WERI-Rb-1 (cell line): Measurements from ENCODE around the gene LMTK3.

ENCODE experiments used
- DNase-seq: peaks from one replicate; pipeline ENCODE4 v3.0.0-alpha.2; 2020
- H3K27ac ChIP-seq: fragments of 250-450 bp; sonication (Bioruptor Pico); 2 replicates; pipeline ENCODE4 v1.5.1; 2020; ENCODE audit warnings: mild to moderate bottlenecking, moderate library complexity
- H3K27me3 ChIP-seq: fragments of 250-450 bp; sonication (Bioruptor Pico); 2 replicates; pipeline ENCODE4 v1.5.1; 2021; ENCODE audit warnings: mild to moderate bottlenecking, low read depth, moderate library complexity; ENCODE audit not compliant: insufficient read depth, severe bottlenecking
- H3K36me3 ChIP-seq: fragments of 250-450 bp; sonication (Bioruptor Pico); 2 replicates; pipeline ENCODE4 v1.5.1; 2020; ENCODE audit warnings: mild to moderate bottlenecking, moderate library complexity
- H3K4me3 ChIP-seq: 2 replicates; pipeline ENCODE4 v1.5.1; 2011; ENCODE audit warnings: low read depth, mild to moderate bottlenecking, control low read depth, low read length
- H3K9me3 ChIP-seq: fragments of 250-450 bp; sonication (Bioruptor Pico); 2 replicates; pipeline ENCODE4 v1.5.1; 2021; ENCODE audit warnings: mild to moderate bottlenecking, moderate library complexity; ENCODE audit not compliant: severe bottlenecking
- TF ChIP-seq, protein P1 (sequence below): IDR thresholded peaks from 2 replicates; pipeline ENCODE4 v1.5.1; 2011; ENCODE audit warnings: low read depth, mild to moderate bottlenecking, control low read depth, inconsistent platforms, low read length

Gene LMTK3

GRCh38 chr19:48471836-48472235, 39.8 kb downstream of the LMTK3 start:
- Histone ChIP-seq H3K36me3 (peaks cover 66% of the 10 kb centered on the region), H3K9me3 (no peaks in the 10 kb centered on the region), H3K27ac (no peak overlapping the region), H3K4me3 (no peak overlapping the region), H3K27me3 (peaks cover 4% of the 10 kb centered on the region)
- DNase-seq = no peak
- TF ChIP-seq, protein P1, sequence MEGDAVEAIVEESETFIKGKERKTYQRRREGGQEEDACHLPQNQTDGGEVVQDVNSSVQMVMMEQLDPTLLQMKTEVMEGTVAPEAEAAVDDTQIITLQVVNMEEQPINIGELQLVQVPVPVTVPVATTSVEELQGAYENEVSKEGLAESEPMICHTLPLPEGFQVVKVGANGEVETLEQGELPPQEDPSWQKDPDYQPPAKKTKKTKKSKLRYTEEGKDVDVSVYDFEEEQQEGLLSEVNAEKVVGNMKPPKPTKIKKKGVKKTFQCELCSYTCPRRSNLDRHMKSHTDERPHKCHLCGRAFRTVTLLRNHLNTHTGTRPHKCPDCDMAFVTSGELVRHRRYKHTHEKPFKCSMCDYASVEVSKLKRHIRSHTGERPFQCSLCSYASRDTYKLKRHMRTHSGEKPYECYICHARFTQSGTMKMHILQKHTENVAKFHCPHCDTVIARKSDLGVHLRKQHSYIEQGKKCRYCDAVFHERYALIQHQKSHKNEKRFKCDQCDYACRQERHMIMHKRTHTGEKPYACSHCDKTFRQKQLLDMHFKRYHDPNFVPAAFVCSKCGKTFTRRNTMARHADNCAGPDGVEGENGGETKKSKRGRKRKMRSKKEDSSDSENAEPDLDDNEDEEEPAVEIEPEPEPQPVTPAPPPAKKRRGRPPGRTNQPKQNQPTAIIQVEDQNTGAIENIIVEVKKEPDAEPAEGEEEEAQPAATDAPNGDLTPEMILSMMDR = no peak

DNA sequence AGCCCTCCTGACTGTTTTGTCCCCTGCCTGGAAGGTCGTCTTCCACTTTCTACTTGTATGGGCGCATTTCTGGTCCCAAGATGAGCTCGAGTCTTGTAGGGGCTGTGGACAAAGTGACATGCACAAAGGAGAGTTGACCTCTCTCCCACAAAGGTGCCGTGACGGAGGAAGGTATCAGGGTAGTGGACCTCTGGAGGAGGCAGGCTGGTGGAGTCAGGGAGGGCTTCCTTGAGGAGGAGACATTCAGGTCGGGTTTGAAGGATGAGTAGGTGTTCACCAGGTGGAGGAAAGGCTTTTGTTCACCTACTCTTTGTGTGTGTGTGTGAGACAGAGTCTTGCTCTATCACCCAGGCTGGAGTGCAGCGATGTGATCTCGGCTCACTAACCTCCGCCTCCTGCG, 40.8 kb downstream of the LMTK3 start:
- Histone ChIP-seq H3K27ac (no peak overlapping the region), H3K9me3 (no peaks in the 10 kb centered on the region), H3K27me3 (peaks cover 12% of the 10 kb centered on the region), H3K4me3 (no peak overlapping the region), H3K36me3 (peaks cover 57% of the 10 kb centered on the region)
- TF ChIP-seq, protein P1 = no peak
- DNase-seq = no peak

DNA sequence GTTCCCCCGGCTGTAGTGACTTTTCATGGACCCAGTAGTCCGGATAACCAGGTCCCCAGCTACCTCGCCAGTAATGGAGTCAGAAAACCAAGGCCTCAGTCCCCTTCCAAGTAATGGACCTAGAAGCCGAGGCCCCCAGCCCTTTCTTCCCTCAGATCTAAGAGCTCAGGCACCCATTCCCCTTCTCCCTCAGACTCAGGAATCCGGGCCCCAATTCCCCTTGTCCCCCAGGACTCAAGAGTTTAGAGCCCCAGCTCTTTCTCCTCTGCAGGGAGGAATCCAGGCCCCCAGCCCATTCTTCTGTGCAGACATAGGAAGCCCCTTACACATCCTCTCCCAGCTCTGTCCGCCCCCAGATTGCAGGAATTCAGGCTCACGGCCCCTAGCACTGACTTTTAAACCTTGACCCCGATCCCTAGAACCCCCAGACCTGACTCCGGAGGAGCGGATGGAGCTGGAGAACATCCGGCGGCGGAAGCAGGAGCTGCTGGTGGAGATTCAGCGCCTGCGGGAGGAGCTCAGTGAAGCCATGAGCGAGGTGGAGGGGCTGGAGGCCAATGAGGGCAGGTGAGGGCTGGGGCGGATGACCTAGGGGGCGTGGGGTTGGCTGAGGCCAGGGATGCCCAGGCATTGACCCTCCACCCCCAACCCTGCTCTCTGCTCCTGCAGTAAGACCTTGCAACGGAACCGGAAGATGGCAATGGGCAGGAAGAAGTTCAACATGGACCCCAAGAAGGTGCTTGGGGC, 41.5 kb downstream of the LMTK3 start:
- no peak for DNase-seq
- TF ChIP-seq, protein P1 = no peak
- H3K9me3 ChIP-seq = no peaks in the 10 kb centered on the region
- H3K36me3 ChIP-seq = peaks cover 49% of the 10 kb centered on the region
- peak overlapping the region; percentile 93; the same call in 1 of the 2 replicates for H3K27ac ChIP-seq
- H3K27me3 ChIP-seq = peaks cover 19% of the 10 kb centered on the region
- H3K4me3 ChIP-seq = peak overlapping the region; percentile 86

GRCh38 chr19:48469289-48469881, 42.2 kb downstream of the LMTK3 start, which contains the start of gene CYTH2:
TSS of gene CYTH2 (plus strand) at chr19:48469369. CDS start at chr19:48469508, 139 bp downstream.
- peaks cover 42% of the 10 kb centered on the region for H3K36me3 ChIP-seq
- peaks cover 24% of the 10 kb centered on the region for H3K27me3 ChIP-seq
- H3K9me3 ChIP-seq = no peaks in the 10 kb centered on the region
- peak within 1 kb of the TSS; percentile 93 for H3K27ac ChIP-seq
- peak within 1 kb of the TSS; percentile 86 for H3K4me3 ChIP-seq
- peak; percentile 82 for DNase-seq
- TF ChIP-seq, protein P1 = no peak

- H3K9me3 ChIP-seq = no peaks in the 10 kb centered on the region
- H3K4me3 ChIP-seq = peak overlapping the region; percentile 86
- DNase-seq = peak; percentile 99
- H3K36me3 ChIP-seq = peaks cover 39% of the 10 kb centered on the region
- peaks cover 24% of the 10 kb centered on the region for H3K27me3 ChIP-seq
- H3K27ac ChIP-seq = peak overlapping the region; percentile 93
- TF ChIP-seq, protein P1 = no peak
These were observed 42.8 kb downstream of the LMTK3 start for GRCh38 chr19:48468772-48469288.
